AG09309 (cell line): ENCODE results near the gene THUMPD2.
A peak's percentile ranks its signal among the peaks of the same experiment; 100 is the strongest.

Source experiments
- DNase-seq: peaks from one replicate; pipeline ENCODE4 v3.0.0-alpha.2; 2010; ENCODE audit warnings: low read depth
- H3K4me3 ChIP-seq: 2 replicates; pipeline ENCODE4 v1.5.1; 2011; ENCODE audit warnings: mild to moderate bottlenecking, low read depth, low read length, moderate library complexity; ENCODE audit not compliant: control insufficient read depth
- TF ChIP-seq, protein P1 (sequence below): IDR thresholded peaks from 2 replicates; pipeline ENCODE4 v1.5.1; 2011; ENCODE audit warnings: mild to moderate bottlenecking, low read depth, low read length, inconsistent platforms; ENCODE audit not compliant: insufficient read depth, control insufficient read depth; ENCODE audit errors: missing control alignments

Gene THUMPD2

DNA sequence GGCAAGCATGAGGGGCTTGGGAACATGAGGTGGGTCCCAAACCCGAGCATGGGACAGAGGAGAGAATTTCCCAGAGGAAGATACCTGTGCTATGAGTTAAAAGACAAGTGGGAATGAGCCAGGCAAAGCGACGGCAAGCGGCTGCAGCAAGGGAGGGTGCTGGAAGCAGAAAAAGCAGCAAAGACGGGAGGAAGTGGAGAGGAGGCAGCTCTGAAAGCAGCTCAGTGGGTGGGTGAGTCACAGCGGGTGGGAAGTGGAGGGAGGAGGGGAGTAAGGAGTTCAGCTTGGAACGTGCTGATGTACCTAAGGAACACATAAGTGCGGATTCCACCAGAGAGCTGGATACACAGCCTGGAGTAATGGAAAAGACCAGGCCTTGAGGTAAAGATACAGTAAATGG is 41.4 kb downstream of the THUMPD2 start:
- TF ChIP-seq, protein P1, sequence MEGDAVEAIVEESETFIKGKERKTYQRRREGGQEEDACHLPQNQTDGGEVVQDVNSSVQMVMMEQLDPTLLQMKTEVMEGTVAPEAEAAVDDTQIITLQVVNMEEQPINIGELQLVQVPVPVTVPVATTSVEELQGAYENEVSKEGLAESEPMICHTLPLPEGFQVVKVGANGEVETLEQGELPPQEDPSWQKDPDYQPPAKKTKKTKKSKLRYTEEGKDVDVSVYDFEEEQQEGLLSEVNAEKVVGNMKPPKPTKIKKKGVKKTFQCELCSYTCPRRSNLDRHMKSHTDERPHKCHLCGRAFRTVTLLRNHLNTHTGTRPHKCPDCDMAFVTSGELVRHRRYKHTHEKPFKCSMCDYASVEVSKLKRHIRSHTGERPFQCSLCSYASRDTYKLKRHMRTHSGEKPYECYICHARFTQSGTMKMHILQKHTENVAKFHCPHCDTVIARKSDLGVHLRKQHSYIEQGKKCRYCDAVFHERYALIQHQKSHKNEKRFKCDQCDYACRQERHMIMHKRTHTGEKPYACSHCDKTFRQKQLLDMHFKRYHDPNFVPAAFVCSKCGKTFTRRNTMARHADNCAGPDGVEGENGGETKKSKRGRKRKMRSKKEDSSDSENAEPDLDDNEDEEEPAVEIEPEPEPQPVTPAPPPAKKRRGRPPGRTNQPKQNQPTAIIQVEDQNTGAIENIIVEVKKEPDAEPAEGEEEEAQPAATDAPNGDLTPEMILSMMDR, result no peak
- peak overlapping the region; percentile 31 for H3K4me3 ChIP-seq
- peak; percentile 64 for DNase-seq

DNA sequence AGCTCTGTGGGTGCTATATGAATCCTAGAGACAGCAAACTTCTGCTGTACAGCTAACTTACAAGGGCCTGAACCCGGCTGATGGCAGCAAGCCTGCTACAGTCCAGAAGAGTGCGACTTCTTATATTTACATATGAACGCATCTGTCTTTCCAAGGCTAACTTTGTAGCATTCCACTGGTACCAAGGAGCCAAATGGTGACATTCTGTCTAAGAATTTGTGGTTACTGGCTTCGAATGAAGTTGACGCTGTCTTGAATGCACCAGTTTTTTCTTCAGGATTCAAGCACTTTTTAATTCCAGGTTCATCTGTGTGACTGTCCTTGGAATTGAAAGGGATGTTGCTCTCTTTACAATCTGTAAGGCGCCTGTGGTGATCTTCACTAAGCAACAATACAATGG is 42.4 kb downstream of the THUMPD2 start:
- H3K4me3 ChIP-seq, result no peak overlapping the region; the same call in 1 of the 2 replicates
- DNase-seq, result peak; percentile 80
- TF ChIP-seq, protein P1, result no peak

DNA sequence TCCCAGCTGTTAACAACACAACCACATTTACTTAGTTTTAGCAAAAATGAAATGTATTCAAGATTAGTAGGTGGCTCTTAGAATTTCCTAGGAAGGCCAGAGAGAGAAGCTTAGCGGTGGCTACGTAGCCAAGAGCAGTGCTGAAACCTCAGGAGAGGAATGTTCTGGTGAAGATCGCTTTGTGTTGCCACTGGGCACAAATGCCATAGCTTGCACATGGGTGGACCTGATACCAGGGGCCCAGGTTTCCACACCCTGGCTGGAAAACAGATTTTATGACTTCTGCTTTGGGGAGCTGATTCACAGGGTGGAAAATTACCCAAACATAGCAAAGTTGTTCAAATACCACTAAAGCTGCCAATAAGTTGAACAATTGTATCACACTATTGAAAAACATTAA is 43.4 kb downstream of the THUMPD2 start:
- TF ChIP-seq, protein P1, result no peak
- DNase-seq, result no peak

DNA sequence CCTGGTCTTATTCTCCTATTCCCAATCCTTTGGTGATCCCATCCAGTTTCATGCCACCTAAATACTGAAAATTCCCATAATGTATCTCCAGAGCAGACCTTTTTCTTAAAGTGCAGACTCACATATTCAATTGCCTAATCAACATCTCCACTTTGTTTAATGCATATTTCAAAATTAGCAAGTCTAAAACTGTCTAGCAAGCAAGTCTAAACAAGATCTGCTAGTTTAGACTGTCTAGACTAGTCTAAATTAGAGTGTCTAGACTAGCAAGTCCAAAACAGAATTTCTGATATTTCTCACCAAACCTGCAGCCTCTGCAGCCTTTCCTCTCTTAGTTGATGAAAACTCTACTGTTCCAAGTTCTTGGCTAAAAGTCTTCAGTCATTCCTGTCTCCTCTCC is 44.6 kb downstream of the THUMPD2 start:
- no peak overlapping the region for H3K4me3 ChIP-seq
- TF ChIP-seq, protein P1, result no peak
- no peak for DNase-seq

More for the DNA sequence above, 43.4 kb downstream of the THUMPD2 start:
- H3K4me3 ChIP-seq, result no peak overlapping the region

DNA sequence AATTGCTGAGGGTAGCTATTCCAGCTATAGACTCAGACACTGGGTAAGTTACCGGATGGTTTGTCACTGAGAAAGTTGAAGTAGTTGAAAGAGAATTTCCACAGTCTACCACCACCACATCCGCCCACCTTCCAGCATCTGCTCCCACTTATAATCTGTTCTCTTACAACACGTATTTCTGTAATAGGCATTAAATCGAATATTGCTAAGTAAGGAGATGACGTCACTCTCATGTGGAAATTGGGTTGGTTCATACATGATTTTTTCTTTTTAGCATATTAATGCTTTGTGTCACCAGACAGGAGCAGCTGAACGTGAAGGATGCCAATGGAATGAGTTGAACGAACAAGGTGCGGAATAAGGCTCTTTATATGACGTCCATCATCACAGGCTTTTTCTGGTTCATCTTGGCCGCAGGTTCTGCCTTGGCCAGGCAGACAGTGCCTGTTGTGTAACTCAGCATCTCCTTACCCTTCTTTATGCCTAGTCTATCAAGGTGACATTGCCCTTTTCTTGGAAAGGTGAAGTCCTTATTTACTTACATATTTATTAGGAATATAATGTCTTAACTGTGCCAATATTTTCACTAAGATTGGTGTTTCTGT is 45.9 kb downstream of the THUMPD2 start:
- DNase-seq, result peak; percentile 80
- TF ChIP-seq, protein P1, result no peak

DNA sequence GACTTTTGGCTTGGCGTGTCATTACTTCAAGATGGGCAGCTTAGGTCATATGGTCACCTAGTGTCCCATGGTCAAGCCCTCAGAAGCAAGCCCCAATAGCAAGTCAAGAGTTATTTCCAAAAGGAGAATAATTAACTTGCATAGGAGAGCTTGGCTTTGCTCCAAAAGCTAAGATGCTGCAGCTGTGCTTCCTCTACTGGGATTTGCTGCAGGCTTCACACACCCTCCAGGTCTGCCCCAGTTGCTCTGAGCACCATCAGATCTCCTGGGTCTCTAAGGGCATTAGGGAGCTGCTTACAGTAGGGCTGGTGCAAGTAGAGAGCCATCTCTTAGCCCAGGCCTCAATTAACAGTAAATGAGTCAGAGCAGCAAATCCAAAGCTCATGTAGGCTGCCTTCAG is 46.6 kb downstream of the THUMPD2 start:
- TF ChIP-seq, protein P1, result no peak
- H3K4me3 ChIP-seq, result no peak overlapping the region
- DNase-seq, result no peak

More for the DNA sequence above, 45.9 kb downstream of the THUMPD2 start:
- no peak overlapping the region for H3K4me3 ChIP-seq
